ENCODE measurements around the gene SDCCAG8.

GRCh38 chr1:243529512-243529911 lies 273.7 kb downstream of the SDCCAG8 start:
- TF ChIP-seq, protein P1, sequence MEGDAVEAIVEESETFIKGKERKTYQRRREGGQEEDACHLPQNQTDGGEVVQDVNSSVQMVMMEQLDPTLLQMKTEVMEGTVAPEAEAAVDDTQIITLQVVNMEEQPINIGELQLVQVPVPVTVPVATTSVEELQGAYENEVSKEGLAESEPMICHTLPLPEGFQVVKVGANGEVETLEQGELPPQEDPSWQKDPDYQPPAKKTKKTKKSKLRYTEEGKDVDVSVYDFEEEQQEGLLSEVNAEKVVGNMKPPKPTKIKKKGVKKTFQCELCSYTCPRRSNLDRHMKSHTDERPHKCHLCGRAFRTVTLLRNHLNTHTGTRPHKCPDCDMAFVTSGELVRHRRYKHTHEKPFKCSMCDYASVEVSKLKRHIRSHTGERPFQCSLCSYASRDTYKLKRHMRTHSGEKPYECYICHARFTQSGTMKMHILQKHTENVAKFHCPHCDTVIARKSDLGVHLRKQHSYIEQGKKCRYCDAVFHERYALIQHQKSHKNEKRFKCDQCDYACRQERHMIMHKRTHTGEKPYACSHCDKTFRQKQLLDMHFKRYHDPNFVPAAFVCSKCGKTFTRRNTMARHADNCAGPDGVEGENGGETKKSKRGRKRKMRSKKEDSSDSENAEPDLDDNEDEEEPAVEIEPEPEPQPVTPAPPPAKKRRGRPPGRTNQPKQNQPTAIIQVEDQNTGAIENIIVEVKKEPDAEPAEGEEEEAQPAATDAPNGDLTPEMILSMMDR (IDR thresholded peaks at IDR 0.05; ENCODE audit: poor library complexity) = no peak
- no peak for TF ChIP-seq EZH2phosphoT487 (IDR thresholded peaks at IDR 0.05; ENCODE audit: low read depth, severe bottlenecking, unreplicated experiment)
